RWPE2 (cell line): Measurements from ENCODE around the gene DNAH9.
A peak's percentile ranks its signal among the peaks of the same experiment; 100 is the strongest.

ENCODE experiments used
- ATAC-seq: fragments of 200-7000 bp; cut with Tn5 transposase; 3 replicates; pipeline ENCODE4 v1.9.1; 2021; ENCODE audit warnings: low read depth
- DNase-seq: peaks from one replicate; pipeline ENCODE4 v3.0.0-alpha.2; 2020; ENCODE audit warnings: low spot score
- H3K27ac ChIP-seq: fragments of 450-650 bp; 2 replicates; pipeline ENCODE4 v1.5.1; 2017; ENCODE audit warnings: mild to moderate bottlenecking; ENCODE audit not compliant: poor library complexity, severe bottlenecking
- H3K27me3 ChIP-seq: fragments of 250-450 bp; sonication (Bioruptor Pico); 2 replicates; pipeline ENCODE4 v1.5.1; 2021; ENCODE audit warnings: mild to moderate bottlenecking, moderate library complexity; ENCODE audit not compliant: insufficient read depth, poor library complexity, severe bottlenecking
- H3K36me3 ChIP-seq: fragments of 250-450 bp; sonication (Bioruptor Pico); 2 replicates; pipeline ENCODE4 v1.5.1; 2020; ENCODE audit warnings: low read depth, mild to moderate bottlenecking, moderate library complexity
- H3K4me1 ChIP-seq: fragments of 250-450 bp; sonication (Bioruptor Pico); 2 replicates; pipeline ENCODE4 v1.5.1; 2021; ENCODE audit warnings: mild to moderate bottlenecking, moderate library complexity; ENCODE audit not compliant: insufficient read depth, poor library complexity, severe bottlenecking
- H3K4me3 ChIP-seq: fragments of 250-450 bp; sonication (Bioruptor Pico); 2 replicates; pipeline ENCODE4 v1.5.1; 2021; ENCODE audit warnings: mild to moderate bottlenecking, moderate library complexity; ENCODE audit not compliant: severe bottlenecking
- H3K9me3 ChIP-seq: fragments of 250-450 bp; sonication (Bioruptor Pico); 2 replicates; pipeline ENCODE4 v1.5.1; 2021; ENCODE audit warnings: mild to moderate bottlenecking, moderate library complexity; ENCODE audit not compliant: severe bottlenecking
- CTCF ChIP-seq: fragments of 450-650 bp; IDR thresholded peaks from one replicate; pipeline ENCODE4 v1.5.1; 2017; ENCODE audit warnings: mild to moderate bottlenecking, moderate library complexity; ENCODE audit not compliant: poor library complexity, severe bottlenecking

The DNAH9 gene

DNA sequence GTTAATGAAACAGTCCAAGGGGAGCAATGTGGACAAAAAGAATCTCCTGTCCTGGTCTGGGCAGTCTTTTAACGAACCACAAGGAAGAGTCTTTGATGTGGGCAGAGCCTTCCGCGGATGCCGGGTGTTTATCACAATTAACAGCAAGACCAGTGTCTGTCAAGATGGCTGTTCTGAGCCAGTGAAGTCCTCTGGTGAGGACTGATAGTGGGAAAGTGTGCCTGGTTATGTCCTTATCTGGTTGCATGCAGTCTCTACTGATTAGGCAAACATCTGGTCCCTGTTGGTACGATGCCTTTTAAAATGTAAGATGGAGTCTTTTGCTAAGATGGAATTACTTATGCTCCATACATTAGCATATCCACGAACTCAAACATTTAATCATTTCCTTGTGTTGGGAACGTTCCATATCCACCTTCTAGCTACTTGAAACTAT, 310.5 kb downstream of the DNAH9 start:
- H3K4me1 ChIP-seq: no peaks in the 10 kb centered on the region
- DNase-seq: no peak
- TF ChIP-seq CTCF: no peak
- no peaks in the 10 kb centered on the region for H3K36me3 ChIP-seq
- no peaks in the 10 kb centered on the region for H3K27me3 ChIP-seq
- no peak overlapping the region for H3K4me3 ChIP-seq
- no peak for ATAC-seq
- H3K27ac ChIP-seq: no peak overlapping the region
- H3K9me3 ChIP-seq: no peaks in the 10 kb centered on the region

DNA sequence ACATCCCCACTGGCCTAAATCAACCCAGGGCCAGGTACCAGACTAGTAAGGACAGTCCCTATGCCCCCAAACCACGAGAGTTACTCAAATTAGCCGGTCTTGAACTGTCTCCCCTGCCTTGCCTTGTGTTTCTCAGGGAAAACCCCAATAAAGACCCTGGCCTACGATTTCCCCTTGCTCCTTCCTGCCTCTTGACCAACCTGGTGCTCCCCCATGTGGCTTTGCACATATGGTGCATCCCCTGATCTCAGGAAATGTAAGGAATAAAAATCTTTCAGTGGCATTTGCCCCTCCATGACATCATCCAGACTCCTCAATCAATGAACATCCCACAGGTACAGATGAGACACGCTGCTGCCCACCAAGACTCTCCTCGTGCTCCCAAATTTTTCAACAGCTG, 311.1 kb downstream of the DNAH9 start:
- TF ChIP-seq CTCF: peak; percentile 9
- Histone ChIP-seq H3K27ac (no peak overlapping the region), H3K36me3 (no peaks in the 10 kb centered on the region), H3K4me3 (no peak overlapping the region), H3K27me3 (no peaks in the 10 kb centered on the region), H3K9me3 (no peaks in the 10 kb centered on the region), H3K4me1 (no peaks in the 10 kb centered on the region)
- DNase-seq (no peak), ATAC-seq (no peak)

GRCh38 chr17:11916091-11916490, 317.8 kb downstream of the DNAH9 start:
- H3K4me1 ChIP-seq: no peaks in the 10 kb centered on the region
- TF ChIP-seq CTCF: no peak

GRCh38 chr17:11917415-11917814, 319.1 kb downstream of the DNAH9 start:
- DNase-seq: no peak
- no peak for ATAC-seq
- H3K27ac ChIP-seq: no peak overlapping the region
- no peak for TF ChIP-seq CTCF
- no peaks in the 10 kb centered on the region for H3K9me3 ChIP-seq
- no peaks in the 10 kb centered on the region for H3K27me3 ChIP-seq
- H3K36me3 ChIP-seq: no peaks in the 10 kb centered on the region
- H3K4me3 ChIP-seq: no peak overlapping the region
- H3K4me1 ChIP-seq: no peaks in the 10 kb centered on the region

More at GRCh38 chr17:11916091-11916490, 317.8 kb downstream of the DNAH9 start:
- no peak overlapping the region for H3K4me3 ChIP-seq
- H3K36me3 ChIP-seq: no peaks in the 10 kb centered on the region
- H3K9me3 ChIP-seq: no peaks in the 10 kb centered on the region
- DNase-seq: no peak
- no peaks in the 10 kb centered on the region for H3K27me3 ChIP-seq
- no peak for ATAC-seq
- no peak overlapping the region for H3K27ac ChIP-seq

DNA sequence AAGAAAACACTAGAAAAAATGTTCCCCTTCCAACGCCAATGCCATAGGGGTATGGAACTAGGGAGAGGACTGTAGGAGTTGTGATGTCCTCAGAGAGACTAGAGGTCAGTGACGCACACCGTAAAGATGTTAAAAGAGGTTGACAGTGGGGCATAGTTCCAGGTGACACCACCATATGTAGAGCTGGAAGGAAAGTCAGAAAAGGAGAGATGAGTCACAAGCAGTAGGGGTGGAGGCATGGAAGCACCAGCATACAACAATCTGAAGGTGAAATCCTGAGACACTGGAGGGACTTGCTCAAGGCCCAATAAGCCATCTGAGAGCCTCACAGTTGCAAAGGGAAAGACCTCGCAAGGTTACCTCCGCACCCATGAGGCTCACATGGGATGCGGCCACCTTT, 323.0 kb downstream of the DNAH9 start:
- no peak for ATAC-seq
- Histone ChIP-seq H3K9me3 (no peaks in the 10 kb centered on the region), H3K27me3 (no peaks in the 10 kb centered on the region), H3K36me3 (no peaks in the 10 kb centered on the region), H3K4me1 (no peaks in the 10 kb centered on the region), H3K27ac (no peak overlapping the region), H3K4me3 (no peak overlapping the region)
- no peak for TF ChIP-seq CTCF
- no peak for DNase-seq
